NT2/D1 (cell line): Measurements from ENCODE around the gene FRAT1.

ENCODE experiments used
- SUZ12 ChIP-seq: IDR thresholded peaks from 2 replicates; pipeline ENCODE4 v1.6.1; 2011; ENCODE audit not compliant: insufficient read length, insufficient read depth; ENCODE audit errors: extremely low read depth
- ZNF274 ChIP-seq: IDR thresholded peaks from 2 replicates; pipeline ENCODE4 v1.6.1; 2011; ENCODE audit warnings: mild to moderate bottlenecking, low read depth, low read length

GRCh38 chr10:97333351-97333600 lies 14.2 kb downstream of the FRAT1 start:
- TF ChIP-seq ZNF274 (no peak), SUZ12 (no peak)
